BLaER1 treated with 17β-estradiol and CSF1 and Interleukin-3, amounts not matched to agents 10 nM and 100 nM (cell line): ENCODE results near the gene PDZD2.
"Not testable (repeated sequence)": the region's sequence is repeated elsewhere in the genome, so short reads cannot be mapped to it uniquely, and the experiment has no call there.

Experiments used
- H3K27ac ChIP-seq, 11 experiments: shearing (Covaris generic); formaldehyde crosslinking; 2 replicates each; pipeline ENCODE4 v1.8.1; 2022
- H3K27me3 ChIP-seq, 11 experiments: shearing (Covaris generic); formaldehyde crosslinking; 2 replicates each; pipeline ENCODE4 v1.8.1; 2022
- H3K36me3 ChIP-seq, 11 experiments: shearing (Covaris generic); formaldehyde crosslinking; 2 replicates each; pipeline ENCODE4 v1.8.1; 2022
- H3K4me1 ChIP-seq, 10 experiments: shearing (Covaris generic); formaldehyde crosslinking; 2 replicates each; pipeline ENCODE4 v1.8.1; 2022
- H3K4me2 ChIP-seq, 11 experiments: shearing (Covaris generic); formaldehyde crosslinking; 2 replicates each; pipeline ENCODE4 v1.8.1; 2022
- H3K4me3 ChIP-seq, 10 experiments: shearing (Covaris generic); formaldehyde crosslinking; 2 replicates each; pipeline ENCODE4 v1.8.1; 2022
- H3K9ac ChIP-seq, 11 experiments: shearing (Covaris generic); formaldehyde crosslinking; 2 replicates each; pipeline ENCODE4 v1.8.1; 2022
- H3K9me3 ChIP-seq, 11 experiments: shearing (Covaris generic); formaldehyde crosslinking; replicated peaks in 1 of 11; 2 replicates each; pipeline ENCODE4 v1.8.1; 2022
- H4K20me1 ChIP-seq, 11 experiments: shearing (Covaris generic); formaldehyde crosslinking; 2 replicates each; pipeline ENCODE4 v1.8.1; 2022
- Cebpa-rat ChIP-seq, 11 experiments: shearing (Covaris generic); IDR thresholded peaks; 2 replicates each; pipeline ENCODE4 v1.8.1; 2022

PDZD2 gene

DNA sequence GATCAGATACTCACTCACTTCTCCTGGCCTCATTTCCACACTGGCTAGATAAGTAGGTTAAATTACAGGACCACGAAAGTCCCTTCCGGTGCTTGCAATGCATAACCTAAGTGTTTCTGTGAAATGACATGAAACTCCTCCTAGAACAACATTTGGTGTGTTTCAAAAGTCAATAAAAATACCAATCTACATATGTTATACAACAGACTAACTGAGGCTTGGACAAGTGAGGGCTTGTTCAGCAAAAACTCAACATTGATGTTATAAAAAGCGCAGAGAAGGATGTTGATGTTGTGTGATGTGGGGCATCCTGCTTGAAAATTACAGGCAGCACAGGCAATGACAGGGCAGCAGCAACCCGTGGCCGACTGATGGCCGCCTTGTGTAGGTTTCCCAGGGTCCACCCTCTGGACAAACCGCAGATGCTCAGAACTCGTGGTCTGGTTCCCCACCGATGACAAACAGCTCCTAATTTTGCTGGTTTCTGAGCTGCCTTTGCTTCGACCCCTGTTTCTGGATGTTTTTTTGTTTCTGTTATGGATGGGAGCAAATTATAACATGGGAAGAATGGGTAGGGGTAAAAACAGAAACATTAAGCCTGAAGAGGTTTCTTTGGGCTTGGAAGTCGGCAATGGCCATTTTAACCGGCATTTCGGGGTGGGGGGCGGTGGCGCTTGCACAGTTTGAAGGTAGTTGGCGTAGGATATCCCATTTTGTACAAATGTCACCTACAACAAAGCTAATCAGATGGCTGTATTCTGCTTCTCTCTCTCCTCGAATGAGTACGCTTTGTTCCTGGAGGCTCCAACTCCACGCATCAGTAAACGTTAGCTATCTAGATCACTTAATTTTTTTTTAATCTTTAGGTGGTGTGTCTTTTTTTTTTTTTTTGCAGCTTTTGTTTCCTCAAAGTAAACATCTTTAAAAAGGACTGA is 116.1 kb downstream of the PDZD2 start:
- no peaks in the 10 kb centered on the region for H3K9me3 ChIP-seq
- no peak overlapping the region for H3K4me3 ChIP-seq
- no peak overlapping the region for H3K4me2 ChIP-seq
- no peaks in the 10 kb centered on the region for H4K20me1 ChIP-seq
- H3K9ac ChIP-seq: no peak overlapping the region
- H3K27ac ChIP-seq: no peak overlapping the region
- H3K36me3 ChIP-seq: no peaks in the 10 kb centered on the region
- TF ChIP-seq Cebpa-rat (IDR thresholded peaks at IDR 0.05): no peak
- peaks cover 0 to 5% (median 0%) of the 10 kb centered on the region in 10 experiments; a peak in 1 of 20 replicates for H3K4me1 ChIP-seq
- no peaks in the 10 kb centered on the region for H3K27me3 ChIP-seq

DNA sequence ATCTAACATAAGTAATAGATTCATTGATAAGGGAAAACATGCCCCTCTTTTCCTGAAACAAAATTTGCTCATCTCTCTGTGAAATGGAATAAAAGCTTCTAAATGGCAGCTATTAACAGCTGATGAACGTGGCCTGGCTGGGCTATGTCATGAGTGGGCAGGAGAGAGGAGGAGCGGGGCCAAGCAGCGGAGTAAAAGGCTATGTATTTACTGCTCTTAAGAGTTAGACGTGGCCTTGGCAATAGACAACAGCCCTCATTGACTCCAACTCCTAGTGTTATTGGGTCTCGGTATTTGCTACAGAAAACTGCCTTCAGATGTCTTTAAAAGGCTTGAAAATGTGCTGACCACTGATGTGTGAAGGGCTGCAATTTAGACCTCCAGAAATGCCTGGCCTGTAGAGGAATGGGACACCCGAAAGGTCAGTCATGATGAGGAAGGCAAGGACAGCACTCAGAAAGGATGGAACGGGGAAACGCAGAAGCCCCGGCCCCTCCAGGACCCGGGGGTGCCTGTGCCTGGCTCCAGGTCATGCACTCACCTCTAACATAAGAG is 116.8 kb downstream of the PDZD2 start:
- Histone ChIP-seq H3K9ac (no peak overlapping the region), H3K4me3 (no peak overlapping the region), H3K9me3 (no peaks in the 10 kb centered on the region), H3K4me1 (peaks cover 0 to 5% (median 0%) of the 10 kb centered on the region in 10 experiments; a peak in 1 of 20 replicates), H3K4me2 (no peak overlapping the region), H3K27ac (no peak overlapping the region), H3K36me3 (no peaks in the 10 kb centered on the region), H3K27me3 (no peaks in the 10 kb centered on the region), H4K20me1 (no peaks in the 10 kb centered on the region)
- TF ChIP-seq Cebpa-rat (IDR thresholded peaks at IDR 0.05): no peak

GRCh38 chr5:31757806-31758205 is 118.9 kb downstream of the PDZD2 start:
- no peak for TF ChIP-seq Cebpa-rat (IDR thresholded peaks at IDR 0.05)
- Histone ChIP-seq H3K4me2 (no peak overlapping the region), H3K4me1 (peaks cover 0 to 5% (median 0%) of the 10 kb centered on the region in 10 experiments; a peak in 1 of 20 replicates), H3K9me3 (0 out of 22 replicates have a peak, but pooled peaks cover 0 to 7% (median 0%) of the 10 kb centered on the region in 11 experiments), H3K36me3 (no peaks in the 10 kb centered on the region), H3K27ac (no peak overlapping the region), H3K9ac (no peak overlapping the region), H3K4me3 (no peak overlapping the region), H3K27me3 (no peaks in the 10 kb centered on the region), H4K20me1 (no peaks in the 10 kb centered on the region)

DNA sequence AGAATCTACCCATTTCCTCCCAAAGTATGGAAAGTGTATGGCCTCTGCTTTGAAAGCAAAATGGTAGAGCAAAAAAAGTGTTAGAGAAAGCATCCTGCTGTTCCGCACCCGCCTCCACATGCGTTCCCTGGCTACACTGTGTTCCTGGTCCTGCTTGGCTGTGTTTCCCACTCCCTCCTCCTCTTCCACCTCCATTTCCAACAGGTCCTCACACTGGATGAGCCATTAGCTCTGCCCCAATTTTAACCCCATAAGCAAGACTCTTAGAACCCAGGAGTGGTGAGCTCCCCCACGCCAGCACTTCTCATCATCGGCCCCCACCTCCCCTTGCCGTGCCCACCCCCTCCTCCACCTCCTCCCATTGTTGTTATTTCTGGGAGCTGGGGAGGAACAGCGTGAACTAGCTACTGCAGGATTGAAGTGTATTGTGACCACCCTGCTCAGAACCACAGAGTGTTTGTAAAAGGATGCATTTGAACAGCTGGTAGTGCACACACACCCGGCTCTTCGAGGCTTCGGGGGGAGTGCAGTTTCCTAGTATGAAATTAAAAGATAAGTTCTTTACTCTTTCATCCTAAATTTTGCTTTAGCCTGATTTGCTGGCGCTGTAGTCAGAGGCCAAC is 120.0 kb downstream of the PDZD2 start:
- H3K4me1 ChIP-seq: peaks cover 0 to 5% (median 0%) of the 10 kb centered on the region in 10 experiments; a peak in 1 of 20 replicates
- no peaks in the 10 kb centered on the region for H3K27me3 ChIP-seq

DNA sequence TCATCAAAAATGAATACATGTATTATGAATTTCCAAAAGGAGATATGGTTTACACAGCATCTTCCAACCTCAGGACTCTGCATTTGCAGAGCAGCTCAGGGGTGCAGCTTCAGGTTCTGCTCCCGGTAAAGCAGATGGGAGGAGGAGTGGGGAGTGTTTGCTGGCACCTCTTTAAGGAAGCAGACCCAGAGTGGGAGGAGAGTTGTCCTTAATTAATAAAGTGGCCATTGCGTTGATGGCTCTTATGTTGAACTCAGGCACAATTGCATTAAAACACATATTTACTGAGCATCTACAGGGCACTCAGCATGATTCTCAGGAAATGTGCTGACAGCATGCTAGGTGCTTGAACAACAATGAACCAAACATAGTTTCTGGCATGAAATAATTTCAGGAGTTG is 121.0 kb downstream of the PDZD2 start:
- Histone ChIP-seq H3K4me1 (peaks cover 0 to 1% (median 0%) of the 10 kb centered on the region in 10 experiments; a peak in 1 of 20 replicates), H3K36me3 (no peaks in the 10 kb centered on the region), H3K27ac (no peak overlapping the region), H3K9me3 (0 out of 22 replicates have a peak, but pooled peaks cover 0 to 7% (median 0%) of the 10 kb centered on the region in 11 experiments), H3K9ac (no peak overlapping the region), H3K4me2 (no peak overlapping the region), H3K4me3 (no peak overlapping the region), H4K20me1 (no peaks in the 10 kb centered on the region), H3K27me3 (no peaks in the 10 kb centered on the region)
- TF ChIP-seq Cebpa-rat (IDR thresholded peaks at IDR 0.05): no peak

More for the DNA sequence above, 120.0 kb downstream of the PDZD2 start:
- Histone ChIP-seq H3K9me3 (0 out of 22 replicates have a peak, but pooled peaks cover 0 to 7% (median 0%) of the 10 kb centered on the region in 11 experiments), H4K20me1 (no peaks in the 10 kb centered on the region), H3K27ac (no peak overlapping the region), H3K4me2 (no peak overlapping the region), H3K4me3 (no peak overlapping the region), H3K9ac (no peak overlapping the region), H3K36me3 (no peaks in the 10 kb centered on the region)
- TF ChIP-seq Cebpa-rat (IDR thresholded peaks at IDR 0.05): no peak

GRCh38 chr5:31761877-31762276 is 122.9 kb downstream of the PDZD2 start:
- Histone ChIP-seq H3K27me3 (no peaks in the 10 kb centered on the region), H3K4me3 (no peak overlapping the region), H3K9me3 (0 out of 22 replicates have a peak, but pooled peaks cover 0 to 7% (median 0%) of the 10 kb centered on the region in 11 experiments), H4K20me1 (no peaks in the 10 kb centered on the region), H3K36me3 (no peaks in the 10 kb centered on the region), H3K9ac (no peak overlapping the region), H3K4me1 (no peaks in the 10 kb centered on the region), H3K27ac (no peak overlapping the region), H3K4me2 (no peak overlapping the region)
- TF ChIP-seq Cebpa-rat (IDR thresholded peaks at IDR 0.05): no peak

- Histone ChIP-seq H3K4me3 (no peak overlapping the region), H3K27me3 (no peaks in the 10 kb centered on the region), H3K9ac (no peak overlapping the region), H3K4me1 (no peaks in the 10 kb centered on the region; a peak in 1 of 20 replicates), H3K9me3 (0 out of 22 replicates have a peak, but pooled peaks cover 0 to 7% (median 0%) of the 10 kb centered on the region in 11 experiments), H3K36me3 (no peaks in the 10 kb centered on the region), H3K27ac (no peak overlapping the region), H4K20me1 (no peaks in the 10 kb centered on the region), H3K4me2 (no peak overlapping the region)
- TF ChIP-seq Cebpa-rat (IDR thresholded peaks at IDR 0.05): no peak
Measured at GRCh38 chr5:31763424-31763823, 124.5 kb downstream of the PDZD2 start.

GRCh38 chr5:31764687-31765086 is 125.8 kb downstream of the PDZD2 start:
- H4K20me1 ChIP-seq, H3K4me1 ChIP-seq, H3K36me3 ChIP-seq, H3K27me3 ChIP-seq, H3K4me2 ChIP-seq, H3K9me3 ChIP-seq, H3K9ac ChIP-seq, H3K27ac ChIP-seq, H3K4me3 ChIP-seq: not testable (repeated sequence)

DNA sequence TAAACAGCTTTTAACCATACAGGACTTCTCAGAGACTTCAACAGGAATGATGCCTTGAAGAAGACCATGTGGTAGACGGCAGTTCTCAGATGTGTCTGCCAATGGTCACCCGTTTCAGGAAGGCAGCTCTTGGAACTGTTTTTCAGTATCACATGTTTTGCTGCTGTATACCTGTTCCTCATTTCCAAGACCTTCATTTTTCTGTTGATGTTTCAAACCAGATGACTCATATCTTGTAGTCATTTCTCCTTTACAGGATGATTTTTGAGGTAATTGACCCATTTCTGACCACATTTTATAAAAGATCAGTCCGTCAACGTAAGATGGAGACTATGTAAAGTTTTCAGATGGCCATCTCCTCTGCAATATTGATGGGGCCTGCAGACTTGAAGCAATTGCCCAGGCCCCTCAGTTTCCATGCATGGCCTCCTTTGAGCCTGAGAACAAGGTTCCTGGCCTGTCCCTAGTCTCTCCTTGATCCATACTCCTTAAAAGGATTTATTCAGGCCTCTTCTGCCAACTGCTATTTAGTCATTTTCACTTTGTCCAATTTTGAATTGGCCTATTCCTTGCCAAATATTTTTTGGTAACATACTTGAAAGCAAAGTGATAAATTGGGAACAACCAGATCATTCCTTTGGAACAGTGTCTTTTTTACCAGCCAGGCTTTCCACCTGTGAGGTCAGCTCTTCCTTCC is 128.6 kb downstream of the PDZD2 start:
- Histone ChIP-seq H3K4me2 (no peak overlapping the region), H4K20me1 (no peaks in the 10 kb centered on the region), H3K27me3 (no peaks in the 10 kb centered on the region), H3K36me3 (no peaks in the 10 kb centered on the region), H3K4me3 (no peak overlapping the region), H3K9ac (no peak overlapping the region), H3K9me3 (peaks cover 0 to 12% (median 6%) of the 10 kb centered on the region in 11 experiments; a peak in 14 of 22 replicates), H3K4me1 (peaks cover 0 to 32% (median 13%) of the 10 kb centered on the region in 10 experiments; a peak in 11 of 20 replicates), H3K27ac (no peak overlapping the region)
- TF ChIP-seq Cebpa-rat (IDR thresholded peaks at IDR 0.05): no peak
